MCF 10A (cell line): ENCODE measurements around the gene SDK2. TPM values are rescaled to one million over a fixed set of nuclear protein-coding genes. Genes with fewer than 3 reads are reported as not detected.

Source experiments
- BruUV-seq: library from RNA; stranded (reverse); fragments of 400-500 nt; replicated peaks from 2 replicates; lab custom pipeline; 2021; lab: Mats Ljungman, UMichigan
- CTCF ChIA-PET: fragments of 300-600 bp; sonication (Branson Sonifier 250); formaldehyde crosslinking; extraction: SDS; loops from one replicate; lab custom pipeline; 2021; ENCODE audit warnings: antibody characterized with exemption, inconsistent platforms; lab: Yijun Ruan, JAX
- POLR2A ChIA-PET: fragments of 300-600, 350-650 bp; sonication (Branson Sonifier 250); formaldehyde crosslinking; extraction: SDS; loops from one replicate; lab custom pipeline; 2020; ENCODE audit warnings: antibody characterized with exemption, inconsistent platforms; lab: Yijun Ruan, JAX
- DNase-seq: peaks from one replicate; pipeline ENCODE4 v3.0.0-alpha.2; 2018; ENCODE audit not compliant: unreplicated experiment
- H3K27ac Mint-ChIP-seq: one replicate; pipeline ENCODE4 v1.8.0; 2022; ENCODE audit warnings: mild to moderate bottlenecking, low read depth, mixed read lengths; ENCODE audit not compliant: unreplicated experiment
- H3K27me3 Mint-ChIP-seq: one replicate; pipeline ENCODE4 v1.8.0; 2022; ENCODE audit warnings: mixed read lengths; ENCODE audit not compliant: insufficient read depth, unreplicated experiment
- H3K36me3 Mint-ChIP-seq: one replicate; pipeline ENCODE4 v1.8.0; 2022; ENCODE audit warnings: mild to moderate bottlenecking, moderate library complexity, mixed read lengths; ENCODE audit not compliant: insufficient read depth, unreplicated experiment
- H3K4me1 Mint-ChIP-seq: one replicate; pipeline ENCODE4 v1.8.0; 2022; ENCODE audit warnings: mixed read lengths; ENCODE audit not compliant: insufficient read depth, unreplicated experiment
- H3K4me3 Mint-ChIP-seq: one replicate; pipeline ENCODE4 v1.8.0; 2022; ENCODE audit warnings: mild to moderate bottlenecking, moderate library complexity, mixed read lengths; ENCODE audit not compliant: unreplicated experiment
- H3K9me3 Mint-ChIP-seq: one replicate; pipeline ENCODE4 v1.8.0; 2022; ENCODE audit warnings: mixed read lengths; ENCODE audit not compliant: unreplicated experiment
- intact Hi-C: fragments of 100-400 bp; cut with micrococcal nuclease; formaldehyde crosslinking; loops from 2 replicates; pipeline ENCODE4 v1.14.1; 2022
- total RNA-seq: library from RNA; stranded (reverse); gene quantifications from 2 replicates; pipeline ENCODE4 v1.2.3, GENCODE V29; 2022
- TF ChIP-seq, protein P1 (sequence below): fragments of 200-600 bp; IDR thresholded peaks from one replicate; pipeline ENCODE4 v1.8.0; 2022; ENCODE audit warnings: antibody characterized with exemption, mild to moderate bottlenecking; ENCODE audit not compliant: unreplicated experiment

SDK2 gene
- total RNA-seq, 1 experiment from 2014 or later: not detected

DNA sequence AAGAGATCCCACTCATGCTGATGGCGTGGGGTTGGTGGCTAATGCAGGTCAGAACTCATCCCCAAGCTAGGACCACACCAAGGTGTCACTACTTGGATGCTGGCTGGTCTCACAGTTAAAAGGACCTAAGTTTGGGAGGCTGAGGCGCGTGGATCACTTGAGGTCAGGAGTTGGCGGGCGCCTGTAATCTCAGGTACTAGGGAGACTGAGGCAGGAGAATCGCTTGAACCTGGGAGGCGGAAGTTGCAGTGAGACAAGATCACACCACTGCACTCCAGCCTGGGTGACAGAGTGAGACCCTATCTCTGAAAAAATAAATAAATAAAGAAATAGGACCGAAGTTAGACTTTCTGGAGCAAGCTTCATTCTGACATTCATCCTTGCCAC lies 325.8 kb downstream of the SDK2 start:
- Mint-ChIP-seq H3K36me3 (no peaks in the 10 kb centered on the region), H3K27me3 (no peaks in the 10 kb centered on the region), H3K9me3 (no peaks in the 10 kb centered on the region), H3K4me3 (no peak overlapping the region), H3K27ac (no peak overlapping the region), H3K4me1 (no peaks in the 10 kb centered on the region)
- DNase-seq: no peak
- ChIA-PET POLR2A (interaction anchor here (1.6 kb wide), 1 partner anchor 15 kb away, joined by 9 read pairs; no protein-coding TSS in a partner anchor), CTCF (interaction anchor here (0.6 to 1.2 kb wide), 3 partner anchors 23 to 103 kb away, joined by 3 to 4 read pairs (median 4); no protein-coding TSS in a partner anchor)
- TF ChIP-seq, protein P1, sequence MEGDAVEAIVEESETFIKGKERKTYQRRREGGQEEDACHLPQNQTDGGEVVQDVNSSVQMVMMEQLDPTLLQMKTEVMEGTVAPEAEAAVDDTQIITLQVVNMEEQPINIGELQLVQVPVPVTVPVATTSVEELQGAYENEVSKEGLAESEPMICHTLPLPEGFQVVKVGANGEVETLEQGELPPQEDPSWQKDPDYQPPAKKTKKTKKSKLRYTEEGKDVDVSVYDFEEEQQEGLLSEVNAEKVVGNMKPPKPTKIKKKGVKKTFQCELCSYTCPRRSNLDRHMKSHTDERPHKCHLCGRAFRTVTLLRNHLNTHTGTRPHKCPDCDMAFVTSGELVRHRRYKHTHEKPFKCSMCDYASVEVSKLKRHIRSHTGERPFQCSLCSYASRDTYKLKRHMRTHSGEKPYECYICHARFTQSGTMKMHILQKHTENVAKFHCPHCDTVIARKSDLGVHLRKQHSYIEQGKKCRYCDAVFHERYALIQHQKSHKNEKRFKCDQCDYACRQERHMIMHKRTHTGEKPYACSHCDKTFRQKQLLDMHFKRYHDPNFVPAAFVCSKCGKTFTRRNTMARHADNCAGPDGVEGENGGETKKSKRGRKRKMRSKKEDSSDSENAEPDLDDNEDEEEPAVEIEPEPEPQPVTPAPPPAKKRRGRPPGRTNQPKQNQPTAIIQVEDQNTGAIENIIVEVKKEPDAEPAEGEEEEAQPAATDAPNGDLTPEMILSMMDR: no peak
- no TSS peak for BruUV-seq
- intact Hi-C loops: no loop called here

DNA sequence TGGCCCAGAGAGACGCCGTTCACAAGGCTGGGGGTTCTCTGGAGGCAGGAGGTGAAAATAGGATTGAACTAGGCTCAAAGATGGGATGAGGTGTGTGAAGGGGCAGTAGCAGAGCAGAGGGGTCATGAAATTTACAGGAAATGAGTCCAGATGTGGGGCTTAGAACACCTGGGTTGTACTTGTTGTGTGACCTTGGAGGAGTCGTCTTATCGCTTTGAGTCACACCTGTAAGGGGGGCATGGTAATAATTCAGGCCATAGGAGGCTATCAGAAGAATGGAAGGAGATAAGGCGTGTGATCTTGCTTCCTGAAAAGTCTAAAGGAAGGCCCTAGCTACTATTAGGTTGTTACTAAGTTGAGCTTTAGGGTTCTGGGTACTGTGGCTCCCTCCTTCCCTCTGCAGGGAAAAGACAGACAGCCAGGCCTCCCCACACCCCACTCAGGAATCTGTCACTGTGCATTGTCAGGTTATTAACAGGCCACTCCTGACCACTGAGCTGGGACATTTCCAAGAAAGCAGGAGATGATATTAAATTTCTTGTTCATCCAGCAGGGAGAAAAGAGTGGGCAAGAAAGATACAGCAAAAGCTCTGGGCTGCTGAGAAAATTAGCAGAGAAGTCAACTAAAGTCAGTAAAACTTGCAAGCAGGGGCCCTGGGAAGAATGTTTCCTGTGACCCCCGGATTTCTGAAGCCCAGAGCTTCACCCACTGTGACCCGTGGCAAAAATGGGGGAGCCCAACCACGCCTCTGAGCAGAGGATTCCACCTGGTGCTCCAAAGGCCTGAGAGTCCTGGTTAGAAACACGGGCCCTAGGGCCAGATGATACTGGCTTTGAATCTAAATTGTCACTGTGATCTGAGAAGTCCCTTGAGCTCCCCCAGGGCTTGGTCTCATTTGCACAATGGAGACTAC lies 326.5 kb downstream of the SDK2 start:
- intact Hi-C loops: no loop called here
- no peak overlapping the region for H3K4me3 Mint-ChIP-seq
- TF ChIP-seq, protein P1: no peak
- no peak for DNase-seq
- ChIA-PET POLR2A (interaction anchor here (0.6 to 1.6 kb wide), 2 partner anchors 16 to 203 kb away, joined by 6 to 9 read pairs; no protein-coding TSS in a partner anchor), CTCF (interaction anchor here (0.5 to 1.2 kb wide), 4 partner anchors 24 to 743 kb away, joined by 3 to 4 read pairs (median 4); no protein-coding TSS in a partner anchor)
- H3K4me1 Mint-ChIP-seq: no peaks in the 10 kb centered on the region
- H3K27me3 Mint-ChIP-seq: no peaks in the 10 kb centered on the region
- no TSS peak for BruUV-seq
- no peaks in the 10 kb centered on the region for H3K9me3 Mint-ChIP-seq
- H3K36me3 Mint-ChIP-seq: no peaks in the 10 kb centered on the region
- no peak overlapping the region for H3K27ac Mint-ChIP-seq

DNA sequence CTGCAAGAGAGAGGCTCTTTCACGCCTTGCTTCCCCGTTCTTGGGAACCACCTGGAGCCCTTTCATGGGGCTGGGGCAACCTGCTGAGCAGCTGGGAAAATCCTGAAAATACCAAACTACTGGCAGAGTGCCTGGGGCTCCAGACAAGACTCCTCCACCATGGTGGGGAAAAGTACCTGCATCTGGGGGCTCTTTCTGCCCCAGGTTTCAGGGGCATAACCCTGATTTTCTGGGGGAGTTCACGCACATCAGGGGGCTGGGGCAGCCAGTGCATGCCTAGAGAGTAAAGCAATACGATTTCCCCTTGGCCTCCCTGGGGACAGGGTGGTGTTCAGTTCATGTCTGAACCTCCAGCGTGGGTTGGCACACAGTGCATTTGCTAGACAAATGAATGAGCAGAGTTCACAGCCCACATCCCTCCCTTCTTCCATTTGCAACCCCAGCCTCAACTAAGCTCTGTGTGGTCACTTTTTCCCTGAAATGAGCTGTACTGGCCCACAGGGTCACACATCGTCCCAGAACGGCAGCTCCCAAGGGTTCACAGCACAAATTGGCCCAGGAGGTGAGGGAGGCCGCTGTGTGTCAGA lies 327.2 kb downstream of the SDK2 start:
- CTCF ChIA-PET: interaction anchor here (0.5 to 0.6 kb wide), 2 partner anchors 90 to 743 kb away, joined by 3 read pairs; no protein-coding TSS in a partner anchor
- no peak for DNase-seq
- no peaks in the 10 kb centered on the region for H3K36me3 Mint-ChIP-seq
- no peak overlapping the region for H3K27ac Mint-ChIP-seq
- no peaks in the 10 kb centered on the region for H3K4me1 Mint-ChIP-seq
- TF ChIP-seq, protein P1: no peak
- no peaks in the 10 kb centered on the region for H3K9me3 Mint-ChIP-seq
- BruUV-seq: no TSS peak
- H3K27me3 Mint-ChIP-seq: no peaks in the 10 kb centered on the region
- POLR2A ChIA-PET: interaction anchor here (0.6 to 1.6 kb wide), 2 partner anchors 16 to 203 kb away, joined by 6 to 9 read pairs; no protein-coding TSS in a partner anchor
- H3K4me3 Mint-ChIP-seq: no peak overlapping the region
- intact Hi-C loops: no loop called here

DNA sequence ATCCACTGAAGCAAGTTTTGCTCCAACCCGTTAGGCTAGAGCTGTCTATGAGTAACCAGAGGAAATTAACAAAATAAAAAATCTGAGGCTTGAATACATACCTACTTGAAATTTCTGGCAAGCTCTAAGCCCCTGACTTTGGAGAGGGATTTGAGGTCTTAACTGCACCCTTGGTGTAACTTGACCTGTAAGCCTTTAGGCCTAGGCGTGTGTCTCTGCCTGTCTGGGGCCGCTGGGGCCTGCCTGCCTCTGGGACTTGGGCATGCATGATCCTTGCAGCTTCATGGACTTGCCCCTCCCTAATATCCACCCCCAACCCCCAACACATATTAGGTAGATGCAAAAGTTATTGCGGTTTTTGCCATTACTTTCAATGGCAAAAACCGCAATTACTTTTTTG lies 328.8 kb downstream of the SDK2 start:
- peaks cover 4% of the 10 kb centered on the region for H3K36me3 Mint-ChIP-seq
- CTCF ChIA-PET: interaction anchor here (0.6 to 1.3 kb wide), 3 partner anchors 29 to 60 kb away, joined by 3 to 4 read pairs (median 3); no protein-coding TSS in a partner anchor
- no peak for DNase-seq
- no peak overlapping the region for H3K4me3 Mint-ChIP-seq
- POLR2A ChIA-PET: interaction anchor here (0.9 to 1.1 kb wide), 2 partner anchors 10 to 18 kb away, joined by 3 to 4 read pairs; no protein-coding TSS in a partner anchor
- intact Hi-C loops: no loop called here
- H3K27ac Mint-ChIP-seq: no peak overlapping the region
- no peaks in the 10 kb centered on the region for H3K9me3 Mint-ChIP-seq
- TF ChIP-seq, protein P1: no peak
- no peaks in the 10 kb centered on the region for H3K4me1 Mint-ChIP-seq
- H3K27me3 Mint-ChIP-seq: no peaks in the 10 kb centered on the region
- no TSS peak for BruUV-seq
